ENCODE measurements around the gene IQCE.

The IQCE gene, protein sequence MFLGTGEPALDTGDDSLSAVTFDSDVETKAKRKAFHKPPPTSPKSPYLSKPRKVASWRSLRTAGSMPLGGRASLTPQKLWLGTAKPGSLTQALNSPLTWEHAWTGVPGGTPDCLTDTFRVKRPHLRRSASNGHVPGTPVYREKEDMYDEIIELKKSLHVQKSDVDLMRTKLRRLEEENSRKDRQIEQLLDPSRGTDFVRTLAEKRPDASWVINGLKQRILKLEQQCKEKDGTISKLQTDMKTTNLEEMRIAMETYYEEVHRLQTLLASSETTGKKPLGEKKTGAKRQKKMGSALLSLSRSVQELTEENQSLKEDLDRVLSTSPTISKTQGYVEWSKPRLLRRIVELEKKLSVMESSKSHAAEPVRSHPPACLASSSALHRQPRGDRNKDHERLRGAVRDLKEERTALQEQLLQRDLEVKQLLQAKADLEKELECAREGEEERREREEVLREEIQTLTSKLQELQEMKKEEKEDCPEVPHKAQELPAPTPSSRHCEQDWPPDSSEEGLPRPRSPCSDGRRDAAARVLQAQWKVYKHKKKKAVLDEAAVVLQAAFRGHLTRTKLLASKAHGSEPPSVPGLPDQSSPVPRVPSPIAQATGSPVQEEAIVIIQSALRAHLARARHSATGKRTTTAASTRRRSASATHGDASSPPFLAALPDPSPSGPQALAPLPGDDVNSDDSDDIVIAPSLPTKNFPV

DNA sequence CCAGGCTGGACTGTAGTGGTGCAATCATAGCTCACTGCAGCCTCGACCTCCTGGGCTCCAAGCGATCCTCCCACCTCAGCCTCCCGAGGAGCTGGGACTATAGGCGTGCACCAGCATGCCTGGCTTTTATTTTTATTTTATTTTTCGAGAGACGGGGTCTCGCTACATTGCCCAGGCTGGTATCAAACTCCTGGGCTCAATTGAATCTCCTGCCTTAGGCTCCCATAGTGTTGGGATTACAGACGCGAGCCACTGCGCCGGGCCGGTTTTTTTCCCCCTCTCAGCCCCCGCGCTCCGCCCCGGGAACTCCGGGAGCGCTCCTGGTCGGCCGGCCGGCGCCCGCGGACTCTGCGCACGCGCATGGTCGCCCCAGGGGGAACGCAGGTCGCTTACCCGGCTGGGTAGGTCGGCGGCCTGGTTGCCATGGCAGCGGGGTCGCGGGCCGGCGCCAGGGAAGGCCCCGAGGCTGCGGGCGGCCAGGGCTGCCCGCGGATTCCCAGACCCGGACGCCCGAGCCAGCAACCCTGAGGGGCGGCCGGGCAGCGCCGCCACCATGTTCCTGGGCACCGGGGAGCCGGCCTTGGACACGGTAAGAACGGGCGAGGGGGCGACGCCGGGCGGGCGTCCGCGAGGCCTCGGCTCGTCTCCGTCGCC lies at the start of gene IQCE:
TSS of gene IQCE (plus strand) at position 351 of the 654 bp plus-strand sequence. CDS start at position 554, 203 bp downstream.
- peak; percentile 90 for DNase-seq (ENCODE audit: low spot score)

DNA sequence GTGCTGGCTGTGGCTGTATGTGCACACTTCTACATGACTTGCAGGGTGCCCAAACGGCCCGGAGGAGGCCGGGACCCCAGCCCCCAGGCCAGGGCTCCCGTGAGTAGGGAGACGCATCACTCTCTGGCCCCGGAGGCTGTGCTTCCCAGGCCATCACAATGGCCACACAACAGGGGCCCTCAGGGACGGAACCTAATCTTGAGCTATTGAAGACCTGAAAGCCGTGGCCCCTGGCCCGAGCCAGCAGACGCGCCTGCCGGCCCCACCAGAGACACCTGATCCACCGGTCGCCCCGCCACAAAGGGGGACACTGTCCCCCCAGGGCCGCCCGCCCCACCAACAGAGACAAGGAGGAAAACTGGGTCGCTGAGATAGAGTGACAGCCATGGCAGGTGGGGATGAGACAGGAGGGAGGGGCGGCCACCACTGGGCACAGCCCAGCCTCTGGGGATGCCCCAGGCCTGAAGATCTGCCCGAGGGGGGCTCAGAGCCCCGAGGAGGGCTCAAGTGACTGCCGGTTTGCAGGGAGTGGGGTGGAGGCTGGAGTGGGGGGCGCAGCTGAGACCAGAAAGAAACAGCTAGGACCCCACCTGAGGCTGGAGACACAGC lies 49.4 kb upstream of the IQCE start:
- no peak for DNase-seq (ENCODE audit: low spot score)

DNA sequence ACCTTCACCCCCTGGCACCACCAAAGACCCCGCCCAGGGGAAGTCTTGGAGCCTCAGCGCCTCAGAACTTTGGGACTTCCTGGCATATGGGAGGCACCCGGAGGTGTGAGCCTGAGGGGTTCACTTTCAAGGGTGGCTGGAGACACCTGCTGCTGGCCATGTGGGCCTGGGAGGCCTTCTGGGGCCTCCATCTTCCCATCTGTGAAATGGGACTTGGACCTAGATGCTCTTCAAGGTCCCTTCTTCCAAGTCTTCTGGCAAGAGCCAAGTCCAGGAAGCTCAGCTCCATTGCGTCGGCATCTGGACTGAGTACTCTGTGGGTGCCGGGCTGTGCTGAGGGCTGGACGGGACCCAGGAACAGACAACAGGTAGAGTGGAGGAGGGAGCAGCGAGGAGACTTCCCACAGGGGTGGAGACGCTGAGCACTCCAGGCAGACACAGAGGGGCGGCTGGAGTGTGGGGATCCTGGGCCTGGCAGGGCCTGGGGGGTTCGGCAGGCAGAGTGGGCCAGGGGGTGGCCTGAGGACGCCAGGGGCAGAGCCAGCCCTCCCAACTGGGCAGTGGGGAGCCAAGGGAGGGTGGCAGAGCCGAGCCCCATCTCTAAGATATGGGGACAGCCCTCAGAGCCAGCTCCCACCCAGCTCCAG lies 48.5 kb upstream of the IQCE start:
- no peak for DNase-seq (ENCODE audit: low spot score)

DNA sequence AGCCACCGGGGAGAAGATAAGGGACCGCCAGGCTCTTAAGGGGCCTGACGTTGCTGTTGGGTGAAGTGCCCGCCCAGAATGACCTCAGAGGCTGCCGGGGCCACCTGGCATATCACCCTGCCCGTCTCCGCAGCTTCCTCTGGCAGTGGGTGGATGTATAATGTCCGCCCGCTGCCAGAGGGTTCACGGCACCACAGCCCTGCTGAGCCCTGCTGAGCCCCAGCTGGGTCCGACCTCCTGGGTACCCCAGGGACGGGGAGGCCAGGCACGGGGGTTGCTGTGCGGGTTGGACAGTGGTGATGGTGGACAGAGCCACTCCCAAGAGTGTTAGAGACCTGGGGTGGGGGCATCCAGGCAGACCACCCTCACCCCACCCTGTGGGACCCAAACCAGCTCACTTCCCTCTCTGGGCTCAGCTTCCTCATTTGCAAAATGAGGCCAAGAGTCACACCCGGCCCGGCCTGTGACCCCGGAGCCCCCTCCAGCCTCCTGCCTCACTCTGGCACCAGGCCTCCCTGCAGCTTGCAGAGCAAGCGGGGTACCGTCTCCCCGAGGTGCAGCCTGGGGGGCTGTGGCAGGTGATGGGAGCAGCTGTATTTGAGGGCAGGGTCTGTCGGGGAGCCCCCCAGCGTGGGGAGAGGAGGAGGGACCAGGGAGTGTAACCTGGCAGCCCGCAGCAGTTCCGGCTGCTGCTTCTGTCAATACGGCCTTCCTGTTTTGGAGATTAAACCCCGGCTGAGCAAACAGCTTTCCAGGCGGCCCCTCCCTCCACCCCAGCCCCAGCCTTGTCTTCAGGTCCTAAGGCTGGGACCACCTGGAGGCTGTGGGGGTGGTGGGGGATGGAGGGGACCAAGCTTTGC lies 47.6 kb upstream of the IQCE start:
- peak; percentile 93 for DNase-seq (ENCODE audit: low spot score)

DNA sequence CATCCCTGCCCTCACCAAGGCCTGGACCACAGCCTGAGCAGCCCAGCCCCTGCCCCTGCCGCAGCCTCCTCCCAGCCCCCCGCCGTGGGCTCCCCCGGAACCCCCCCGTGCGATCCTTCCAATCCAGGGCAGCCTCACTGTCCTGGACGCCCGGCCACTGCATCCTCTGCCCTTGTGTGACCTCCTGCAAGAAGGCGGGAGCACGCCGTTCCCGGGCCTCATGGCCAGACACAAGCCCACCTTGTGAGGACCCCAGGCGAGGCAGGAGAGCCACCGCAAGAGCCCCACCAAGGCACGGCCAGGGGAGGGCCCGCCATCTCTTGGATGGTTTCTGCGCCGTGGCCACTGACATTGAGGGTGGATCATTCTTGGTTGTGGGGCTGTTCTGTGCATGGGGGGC lies 47.0 kb upstream of the IQCE start:
- DNase-seq (ENCODE audit: low spot score): no peak

DNA sequence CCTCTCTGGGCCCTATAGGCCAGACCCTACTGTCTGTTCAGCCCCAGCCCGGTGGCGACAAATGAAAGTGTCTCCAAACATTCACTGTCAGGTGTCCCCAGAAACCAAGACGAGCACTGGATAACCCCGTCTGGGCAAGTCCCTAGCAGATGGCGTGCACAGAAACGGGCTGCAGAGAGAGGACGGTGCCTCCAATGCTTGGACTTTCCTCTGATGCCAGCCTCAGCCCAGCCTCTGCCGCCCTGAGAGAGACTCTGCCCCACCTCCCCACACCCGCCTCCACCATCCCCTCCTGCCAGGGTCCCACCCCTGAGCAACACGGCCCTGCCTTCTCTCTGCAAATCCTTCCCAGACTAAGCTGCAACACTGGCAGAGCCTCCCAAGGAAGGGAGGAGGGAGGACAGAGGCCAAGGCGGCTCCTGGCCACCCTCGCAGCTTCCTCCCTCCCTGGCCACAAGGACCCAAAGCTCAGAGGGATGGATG lies 46.6 kb upstream of the IQCE start:
- peak; percentile 67 for DNase-seq (ENCODE audit: low spot score)

DNA sequence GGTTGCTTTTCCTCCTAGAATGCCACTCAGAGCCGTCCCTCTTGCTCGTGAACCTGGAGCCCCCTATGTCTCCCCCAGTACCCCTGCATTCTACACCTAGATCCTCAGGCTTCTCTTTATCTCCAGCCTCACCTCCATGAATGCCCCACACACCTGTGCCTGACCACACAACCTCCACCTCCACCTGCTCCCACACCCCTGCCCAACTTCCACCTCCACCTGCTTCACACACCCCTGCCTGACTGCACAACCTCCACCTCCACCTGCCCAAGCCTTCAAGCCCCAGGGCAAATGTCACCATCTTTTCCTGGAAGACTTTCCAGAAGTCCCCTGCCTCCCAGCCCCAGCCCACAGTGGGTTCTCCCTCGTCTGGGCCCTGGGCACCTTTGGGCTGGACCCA lies 46.1 kb upstream of the IQCE start:
- no peak for DNase-seq (ENCODE audit: low spot score)

DNA sequence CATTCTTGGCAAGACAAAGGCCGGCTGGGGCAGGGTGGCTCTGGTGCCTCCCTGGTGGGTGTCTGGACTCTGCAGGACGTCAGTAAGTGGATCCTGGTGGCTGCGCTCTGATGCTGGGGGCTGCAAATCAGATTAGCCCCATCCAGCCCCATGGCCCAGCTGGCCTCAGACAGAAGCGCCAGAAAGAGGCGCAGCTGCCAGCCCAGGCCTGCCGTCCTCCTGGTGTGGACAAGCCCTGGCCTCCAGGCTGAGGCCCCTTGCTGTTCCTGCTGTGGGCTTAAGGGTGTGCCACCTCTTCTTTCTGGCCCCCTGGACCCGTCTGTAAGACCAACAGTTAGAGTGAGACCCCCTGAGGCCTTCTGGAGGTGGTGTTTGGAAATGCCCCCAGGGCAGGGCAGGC lies 45.1 kb upstream of the IQCE start:
- DNase-seq (ENCODE audit: low spot score): no peak

DNA sequence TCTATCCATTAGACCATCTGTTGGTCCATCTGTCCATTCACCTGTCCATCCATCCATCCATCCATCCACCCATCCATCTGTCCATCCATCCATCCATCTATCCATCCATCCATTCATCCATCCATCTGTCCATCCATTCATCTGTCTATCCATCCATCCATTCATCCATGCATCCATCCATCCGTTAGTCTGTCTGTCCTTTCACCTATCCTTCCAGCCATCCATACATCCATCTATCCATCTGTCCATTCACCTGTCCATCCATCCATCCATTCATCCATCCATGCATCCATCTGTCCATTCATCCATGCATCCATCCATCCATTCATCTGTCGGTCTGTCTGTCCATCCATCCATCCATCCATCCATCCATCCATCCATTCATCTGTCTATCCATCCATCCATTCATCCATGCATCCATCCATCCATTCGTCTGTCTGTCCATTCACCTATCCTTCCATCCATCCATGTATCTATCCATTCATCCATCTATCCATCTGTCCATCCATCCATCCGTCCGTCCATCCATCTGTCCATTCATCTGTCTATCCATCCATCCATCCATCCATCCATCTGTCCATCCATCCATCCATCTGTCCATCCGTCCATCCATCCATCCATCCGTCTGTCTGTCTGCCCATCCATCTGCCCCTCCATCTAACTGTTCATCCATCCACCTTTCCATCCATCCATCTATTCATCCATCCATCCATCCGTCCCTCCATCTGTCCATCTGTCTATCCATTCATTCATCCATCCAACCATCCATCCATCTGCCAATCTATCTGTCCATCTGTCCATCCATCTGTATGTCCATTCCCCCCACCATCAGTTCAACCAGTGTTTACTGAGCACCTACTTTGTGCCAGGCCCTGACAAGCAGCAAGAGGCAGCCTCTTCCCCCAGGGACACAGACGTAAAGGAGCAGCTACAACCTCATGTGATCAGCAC lies 44.0 kb upstream of the IQCE start:
- DNase-seq (ENCODE audit: low spot score): no peak

DNA sequence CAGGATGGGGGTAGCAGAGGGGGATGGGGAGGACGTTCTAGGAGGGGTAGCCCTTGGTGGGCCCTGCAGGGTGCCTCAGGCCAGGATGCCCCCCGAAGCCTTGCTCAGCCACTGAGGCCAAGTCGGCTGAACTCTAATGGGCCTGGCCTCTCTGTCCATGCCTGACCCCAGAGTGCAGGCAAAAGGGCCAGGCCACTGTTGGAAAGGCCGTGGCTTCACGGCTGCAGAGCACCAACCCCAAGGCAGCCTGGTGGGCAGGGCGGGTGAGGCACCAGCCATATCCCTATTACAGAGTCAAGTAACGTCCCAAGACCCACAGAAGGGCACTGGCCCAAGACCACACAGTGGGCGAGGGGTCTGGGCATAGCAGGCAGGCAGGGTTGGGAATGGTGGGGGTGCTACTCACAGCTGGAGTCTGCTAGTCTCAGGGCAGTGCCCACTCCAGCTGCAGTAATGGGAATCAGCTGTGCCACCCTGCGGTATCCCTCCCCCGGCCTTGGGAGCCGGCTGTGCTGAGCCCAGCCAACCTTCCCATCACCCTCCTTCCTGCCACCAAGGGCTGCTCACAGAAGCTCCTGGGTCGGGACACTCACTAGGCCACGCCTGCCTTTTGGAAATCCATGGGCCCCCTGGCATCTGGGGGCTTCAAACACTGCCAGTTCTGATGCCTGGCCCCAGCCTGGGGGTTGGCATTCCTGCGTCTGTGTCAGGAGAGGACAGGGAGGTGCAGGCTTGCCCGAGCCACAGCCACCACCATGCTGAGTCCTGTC lies 43.2 kb upstream of the IQCE start:
- no peak for DNase-seq (ENCODE audit: low spot score)

DNA sequence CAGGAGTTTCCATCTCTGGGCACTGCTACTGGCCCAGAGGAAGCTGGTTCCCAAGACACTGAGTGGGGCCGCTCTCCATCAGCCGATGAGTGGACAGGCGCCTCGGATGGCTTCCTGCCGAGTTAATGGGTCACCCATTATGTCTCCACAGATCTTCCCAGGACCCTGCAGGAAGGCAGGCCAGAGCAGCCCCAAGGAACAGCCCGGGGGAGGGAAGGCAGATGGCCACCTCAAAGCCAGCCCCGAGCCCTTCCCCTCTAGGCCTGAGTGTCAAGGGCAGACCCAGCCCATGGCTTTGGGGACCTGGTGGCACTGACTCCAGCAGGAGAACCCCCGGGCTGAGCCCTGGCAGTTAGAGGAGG lies 42.6 kb upstream of the IQCE start:
- no peak for DNase-seq (ENCODE audit: low spot score)

DNA sequence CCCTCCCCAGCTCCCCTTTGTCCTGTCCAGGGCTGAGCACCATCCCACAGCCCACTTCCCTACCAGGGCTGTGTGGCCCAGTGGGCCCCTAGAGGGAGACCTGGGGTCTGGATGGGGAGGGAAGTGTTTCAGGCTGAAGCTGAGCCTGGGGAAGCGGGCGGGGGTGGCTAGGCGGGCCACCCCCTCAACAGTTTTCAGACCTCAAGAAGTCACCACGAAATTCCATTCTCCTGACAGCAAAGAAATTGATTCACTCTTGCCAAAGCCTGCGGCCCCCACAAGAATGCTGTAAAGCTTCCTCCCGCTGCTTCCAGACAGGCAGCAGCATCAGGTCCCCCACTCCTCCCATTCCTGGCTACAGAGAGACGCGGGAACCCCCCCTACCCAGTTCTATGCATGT lies 41.8 kb upstream of the IQCE start:
- DNase-seq (ENCODE audit: low spot score): no peak

DNA sequence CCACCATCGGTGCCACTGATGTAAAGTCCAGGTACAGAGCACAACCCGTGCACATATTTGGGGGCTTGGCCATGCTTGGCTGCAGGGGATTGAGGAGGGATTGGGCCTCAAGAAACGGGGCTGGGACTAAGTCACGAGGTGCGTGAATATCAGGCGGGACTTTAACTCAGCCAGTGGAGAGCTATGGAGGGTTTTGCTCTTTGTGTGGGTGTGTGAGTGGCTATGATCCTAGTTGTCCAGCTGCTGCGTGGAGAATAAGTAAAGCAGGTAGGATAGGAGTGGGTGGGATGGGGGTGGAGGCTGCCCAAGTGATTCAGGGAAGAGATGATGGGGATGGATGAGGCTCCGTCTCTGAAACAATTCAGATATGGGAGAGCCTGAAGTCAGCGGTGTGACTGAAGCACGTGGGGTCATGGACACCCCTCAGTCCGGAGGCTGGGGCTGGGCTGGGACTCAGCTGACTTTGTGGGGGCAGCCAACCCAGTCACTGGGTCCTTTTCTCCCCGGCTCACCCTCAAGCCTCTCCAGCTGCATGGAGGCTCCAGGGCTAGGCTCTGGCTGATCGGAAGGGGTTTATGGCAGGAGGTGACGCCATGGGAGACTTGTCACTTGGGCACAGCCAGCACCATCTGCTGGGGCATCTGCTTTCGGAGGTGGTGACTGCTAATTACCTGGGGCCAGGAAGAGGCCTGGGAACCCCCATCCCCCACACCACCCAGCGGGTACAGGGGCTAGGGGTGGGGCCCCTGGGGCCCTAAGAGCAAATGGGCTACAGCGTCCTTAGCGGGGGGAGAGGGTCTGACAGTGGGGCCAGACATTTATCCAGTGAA lies 40.9 kb upstream of the IQCE start:
- DNase-seq (ENCODE audit: low spot score): peak; percentile 26

DNA sequence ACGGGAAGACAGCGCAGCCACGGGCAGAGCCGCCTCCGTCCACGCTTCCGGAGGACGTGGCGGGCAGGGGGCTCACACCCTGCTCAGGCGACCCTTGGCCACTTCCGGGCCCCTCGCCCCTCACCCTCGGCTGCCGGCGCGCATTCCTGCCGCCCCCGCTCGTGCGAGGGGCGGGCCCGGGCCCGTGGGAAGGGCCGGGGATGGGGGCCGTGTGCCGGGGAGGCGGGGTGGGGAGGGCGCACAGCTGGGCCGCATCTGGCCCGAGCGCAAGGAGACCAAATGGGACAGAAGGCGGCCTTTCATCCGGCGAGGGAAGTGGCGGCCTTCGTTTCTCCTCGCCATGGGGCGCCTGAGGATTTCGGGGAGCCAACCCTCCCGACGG lies 40.1 kb upstream of the IQCE start:
- no peak for DNase-seq (ENCODE audit: low spot score)

DNA sequence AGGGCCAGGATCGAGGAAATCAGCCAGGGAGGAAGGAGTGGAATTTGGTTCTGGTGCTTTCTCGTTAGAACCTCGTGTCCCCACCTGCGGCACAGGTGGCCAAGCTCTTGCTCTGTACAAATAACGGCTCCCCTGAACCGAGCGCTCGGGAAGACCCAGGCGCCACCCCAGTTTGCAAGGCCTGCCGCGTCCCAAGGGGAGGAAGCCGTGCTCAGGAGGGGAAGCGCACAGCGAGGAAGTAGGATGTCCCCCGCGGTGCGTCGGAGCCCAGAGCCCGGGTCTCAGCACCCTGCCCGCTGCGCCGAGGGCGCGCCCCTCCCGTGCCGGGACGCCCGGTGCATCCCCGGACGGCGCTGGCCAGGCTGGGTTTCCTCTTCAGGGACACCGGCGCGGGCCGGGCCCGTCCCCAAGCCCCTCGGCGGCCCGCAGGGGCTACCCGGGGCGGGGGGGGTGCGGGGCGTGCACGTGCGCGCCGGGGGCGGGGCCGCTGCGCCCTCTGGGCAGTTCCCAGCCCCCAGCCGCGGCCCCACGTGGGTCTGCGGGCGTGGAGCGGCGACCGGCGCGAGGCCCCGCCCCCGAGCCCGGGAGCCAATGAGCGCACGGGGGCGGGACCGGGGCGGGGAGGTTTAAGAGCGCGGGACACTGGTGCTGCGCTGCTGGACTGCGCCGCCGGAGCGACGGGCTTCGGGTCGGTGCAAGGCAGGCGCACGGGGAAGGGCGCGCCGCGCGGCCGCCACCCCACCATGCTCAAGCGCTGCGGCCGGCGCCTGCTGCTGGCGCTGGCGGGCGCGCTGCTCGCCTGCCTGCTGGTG lies 39.5 kb upstream of the IQCE start, which contains the start of gene LFNG:
TSS of gene LFNG (plus strand) at position 656 of the 812 bp plus-strand sequence. CDS start at position 744, 88 bp downstream.
- DNase-seq (ENCODE audit: low spot score): peak; percentile 96

DNA sequence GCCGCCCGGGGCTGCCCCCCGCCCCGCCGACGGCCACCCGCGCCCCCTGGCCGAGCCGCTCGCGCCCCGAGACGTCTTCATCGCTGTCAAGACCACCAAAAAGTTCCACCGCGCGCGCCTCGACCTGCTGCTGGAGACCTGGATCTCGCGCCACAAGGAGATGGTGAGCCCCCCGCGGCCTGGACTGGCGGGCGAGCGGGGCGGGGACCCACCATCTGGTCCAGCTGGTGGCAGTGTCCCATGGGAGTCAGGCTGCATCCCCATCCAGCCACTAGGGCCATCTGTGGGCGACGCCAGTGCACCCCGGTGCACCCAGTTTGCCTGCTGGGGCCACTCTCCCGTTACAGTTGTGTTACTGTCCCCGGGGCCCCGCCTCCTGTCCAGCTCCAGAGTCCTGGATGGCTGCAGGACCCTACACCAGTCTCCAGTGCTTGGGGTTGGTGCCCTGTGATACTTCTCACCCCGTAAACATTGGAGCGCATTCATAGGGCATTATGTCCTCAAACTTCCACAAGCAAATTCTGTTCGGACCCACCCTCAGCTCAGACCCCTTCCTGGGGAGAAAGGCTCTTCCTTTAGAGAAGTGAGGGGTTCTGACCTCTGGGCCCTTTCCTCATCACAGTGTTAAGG lies 38.5 kb upstream of the IQCE start:
- DNase-seq (ENCODE audit: low spot score): peak; percentile 68

All from NAMALWA (cell line).